Psoas muscle (tissue), 8 donors: ENCODE measurements around the gene SLAMF1. TPM values are rescaled to one million over a fixed set of nuclear protein-coding genes. Genes with fewer than 3 reads are reported as not detected.

Experiments used
- ATAC-seq, 4 donors: fragments of 200-7000 bp; cut with Tn5 transposase; one replicate each; pipeline ENCODE4 v1.9.1; 2020; ENCODE audit warnings: moderate library complexity in 3 of 4, mild to moderate bottlenecking in 2 of 4
- DNase-seq, 2 donors: peaks; one replicate each; pipeline ENCODE4 v3.0.0-alpha.2; 2020
- H3K27ac ChIP-seq: fragments of 200-600 bp; one replicate; pipeline ENCODE4 v1.8.0; 2022
- H3K27me3 ChIP-seq, 3 donors: fragments of 200-600 bp in 1 of 3; one replicate each; pipeline versions ENCODE4 v1.6.1 to v1.8.0; 2013 to 2022; ENCODE audit warnings: low read length in 2 of 3, mild to moderate bottlenecking in 2 of 3, moderate library complexity in 1 of 3; ENCODE audit not compliant: insufficient read depth in 3 of 3
- H3K36me3 ChIP-seq, 2 donors: fragments of 200-600 bp in 1 of 2; one replicate each; pipeline versions ENCODE4 v1.6.1 to v1.8.0; 2013 to 2022; ENCODE audit warnings: low read depth in 1 of 2, mild to moderate bottlenecking in 1 of 2, moderate library complexity in 1 of 2; ENCODE audit not compliant: insufficient read depth in 1 of 2
- H3K4me1 ChIP-seq: fragments of 200-600 bp; one replicate; pipeline ENCODE4 v1.8.0; 2022
- H3K4me3 ChIP-seq: fragments of 200-600 bp; one replicate; pipeline ENCODE4 v1.8.0; 2022; ENCODE audit warnings: mild to moderate bottlenecking
- H3K9me3 ChIP-seq: fragments of 200-600 bp; one replicate; pipeline ENCODE4 v1.8.0; 2022
- CTCF ChIP-seq: fragments of 200-600 bp; IDR thresholded peaks from one replicate; pipeline ENCODE4 v1.8.0; 2022; ENCODE audit warnings: antibody characterized with exemption
- WGBS, 3 donors: extraction: QIAGEN DNeasy Blood & Tissue Kit; methylation state at CpG; one replicate each; pipeline versions ENCODE4 v1.1.6 to v1.1.7; 2013; 5-methylcytosine and 5-hydroxymethylcytosine counted together
- intact Hi-C, 2 donors: fragments of 100-400 bp; cut with DNase I; formaldehyde crosslinking; loops; one replicate each; pipeline versions ENCODE4 v1.11.0 to v1.14.2; 2022
- polyA plus RNA-seq, 3 donors: library from polyadenylated mRNA; stranded (reverse); fragments of 200-250 nt; gene quantifications; one replicate each; pipeline ENCODE4 v1.2.3, GENCODE V29; 2013
- total RNA-seq, 4 donors: library from RNA; stranded (reverse); fragmentation: NEBNext Ultra II Directional in 2 of 4; extraction: Animal tissue kit (Norgen Biotek cat#: 25700) in 2 of 4; gene quantifications; one replicate each; pipeline versions ENCODE4 v1.2.1 to v1.2.4, GENCODE V29; 2021 to 2023
- donor health status: healthy with polysubstance abuse.
- donor health status: DM: no; HTN: no; CAD: no; lungs with moderate emphysema.
- donor health status: Bipolar disorder and iron deficiency.
- donor health status: healthy.
- donor health status: DM: yes; HTN: yes; CAD: no.
- donor health status: DM: no; HTN: no; CAD: no.
- donor health status: DM: no; HTN: no; CAD: no.
- donor health status: DM: yes; HTN: yes; CAD: no.

SLAMF1 gene
- total and polyA plus RNA-seq, 7 donors, result 0.03 to 0.30 (median 0.08) TPM

- TF ChIP-seq CTCF, result no peak
- intact Hi-C loops, result no loop called here
- DNase-seq, result no peak
- H3K4me1 ChIP-seq, result no peaks in the 10 kb centered on the region
- H3K9me3 ChIP-seq, result peaks cover 10% of the 10 kb centered on the region
- ATAC-seq, result no peak
- no peak overlapping the region for H3K27ac ChIP-seq
- WGBS, 3 donors, result 81 to 86% (median 81%) methylated on average over 4 of the region's 4 CpGs
- no peak overlapping the region for H3K4me3 ChIP-seq
- H3K27me3 ChIP-seq, result peaks cover 0 to 2% (median 0%) of the 10 kb centered on the region in 3 donors
- no peaks in the 10 kb centered on the region for H3K36me3 ChIP-seq
Measured at GRCh38 chr1:160670701-160671100, 23.9 kb upstream of the SLAMF1 start.

- Histone ChIP-seq H3K9me3 (peaks cover 10% of the 10 kb centered on the region), H3K27me3 (peaks cover 0 to 2% (median 0%) of the 10 kb centered on the region in 3 donors), H3K36me3 (no peaks in the 10 kb centered on the region), H3K4me3 (no peak overlapping the region), H3K27ac (no peak overlapping the region), H3K4me1 (no peaks in the 10 kb centered on the region)
- no peak for TF ChIP-seq CTCF
- intact Hi-C loops, result no loop called here
- 95 to 97% (median 96%) methylated on average over 20 of the region's 20 CpGs for WGBS, 3 donors
- no peak for ATAC-seq
- DNase-seq, result no peak
Measured at GRCh38 chr1:160669802-160670201, 23.0 kb upstream of the SLAMF1 start.

- DNase-seq (no peak), ATAC-seq (no peak)
- Histone ChIP-seq H3K27ac (no peak overlapping the region), H3K9me3 (peaks cover 10% of the 10 kb centered on the region), H3K27me3 (peaks cover 0 to 2% (median 0%) of the 10 kb centered on the region in 3 donors), H3K4me1 (no peaks in the 10 kb centered on the region), H3K36me3 (no peaks in the 10 kb centered on the region), H3K4me3 (no peak overlapping the region)
- intact Hi-C loops, result no loop called here
- TF ChIP-seq CTCF, result no peak
Measured at GRCh38 chr1:160669276-160669675, 22.4 kb upstream of the SLAMF1 start.

DNA sequence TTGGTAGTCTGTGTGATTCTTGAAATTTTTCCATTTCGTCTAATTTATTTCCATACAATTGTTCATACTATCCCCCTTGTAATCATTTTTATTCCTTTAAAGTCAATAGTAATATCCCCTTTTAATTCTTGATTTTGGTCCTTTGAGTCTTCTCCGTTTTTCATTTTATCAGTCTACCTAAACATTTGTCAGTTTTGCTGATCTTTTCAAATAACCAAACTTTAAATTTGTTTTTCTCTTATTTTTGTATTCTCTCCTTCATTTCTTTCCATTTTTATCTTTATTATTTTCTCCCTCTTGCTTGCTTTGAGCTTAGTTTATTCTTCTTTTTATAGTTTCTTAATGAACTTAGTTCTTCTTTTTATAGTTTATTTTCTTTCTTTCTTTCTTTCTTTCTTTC lies 21.1 kb upstream of the SLAMF1 start:
- ATAC-seq (no peak), DNase-seq (no peak)
- Histone ChIP-seq H3K9me3 (peaks cover 10% of the 10 kb centered on the region), H3K4me3 (no peak overlapping the region), H3K27me3 (peaks cover 0 to 2% (median 0%) of the 10 kb centered on the region in 3 donors), H3K36me3 (no peaks in the 10 kb centered on the region), H3K4me1 (no peaks in the 10 kb centered on the region), H3K27ac (no peak overlapping the region)
- intact Hi-C loops, result no loop called here
- 76 to 83% (median 83%) methylated on average over 2 of the region's 2 CpGs for WGBS, 3 donors
- TF ChIP-seq CTCF, result no peak

GRCh38 chr1:160666079-160666442 lies 19.2 kb upstream of the SLAMF1 start:
- H3K36me3 ChIP-seq, result no peaks in the 10 kb centered on the region
- no peak for ATAC-seq
- intact Hi-C loops, result no loop called here
- WGBS, 3 donors, result 47 to 57% (median 48%) methylated on average over 3 of the region's 3 CpGs
- TF ChIP-seq CTCF, result no peak
- H3K4me1 ChIP-seq, result no peaks in the 10 kb centered on the region
- H3K9me3 ChIP-seq, result peaks cover 10% of the 10 kb centered on the region
- no peak for DNase-seq
- H3K4me3 ChIP-seq, result no peak overlapping the region
- H3K27me3 ChIP-seq, result no peaks in the 10 kb centered on the region
- peak overlapping the region; percentile 50 for H3K27ac ChIP-seq
